Measurements from ENCODE around the gene MTUS2. TPM values are rescaled to one million over a fixed set of nuclear protein-coding genes. Genes with fewer than 3 reads are reported as not detected.

Gene MTUS2
- total RNA-seq, 1 donor from 2014 or later: 6.8 TPM

GRCh38 chr13:29520671-29521070, 700.5 kb downstream of the MTUS2 start:
- Mint-ChIP-seq H3K4me3 (ENCODE audit: unreplicated experiment) (no peak overlapping the region), H3K9me3 (ENCODE audit: unreplicated experiment) (peaks cover 3% of the 10 kb centered on the region), H3K27ac (ENCODE audit: unreplicated experiment) (no peak overlapping the region), H3K27me3 (ENCODE audit: unreplicated experiment) (peaks cover 7% of the 10 kb centered on the region), H3K4me1 (ENCODE audit: low read depth, unreplicated experiment) (no peaks in the 10 kb centered on the region), H3K36me3 (ENCODE audit: unreplicated experiment) (peaks cover 6% of the 10 kb centered on the region)
- DNase-seq: no peak
- no peak for TF ChIP-seq CTCF (IDR thresholded peaks at IDR 0.05; ENCODE audit: partially characterized antibody, unreplicated experiment)

DNA sequence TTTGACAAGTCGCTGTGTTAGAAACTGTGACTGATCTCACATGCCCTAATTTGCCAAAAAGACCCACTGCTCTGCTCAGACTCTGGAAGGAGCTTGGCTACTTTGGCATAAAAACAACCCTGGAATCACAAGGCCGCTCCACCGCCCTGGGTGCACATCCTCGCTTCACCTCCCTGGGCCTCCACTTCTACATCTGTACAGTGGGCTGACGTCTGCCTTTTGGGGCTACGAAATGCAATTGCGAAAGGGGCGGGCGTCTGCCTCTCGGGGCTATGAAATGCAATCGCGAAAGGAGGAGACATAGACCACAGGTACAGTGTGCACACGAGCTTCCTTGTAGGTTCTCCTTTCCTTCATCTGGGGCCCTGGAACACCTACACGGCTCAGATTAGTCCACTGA, 701.2 kb downstream of the MTUS2 start:
- H3K4me1 Mint-ChIP-seq (ENCODE audit: low read depth, unreplicated experiment): no peaks in the 10 kb centered on the region
- no peak for TF ChIP-seq CTCF (IDR thresholded peaks at IDR 0.05; ENCODE audit: partially characterized antibody, unreplicated experiment)
- peaks cover 3% of the 10 kb centered on the region for H3K9me3 Mint-ChIP-seq (ENCODE audit: unreplicated experiment)
- H3K36me3 Mint-ChIP-seq (ENCODE audit: unreplicated experiment): peaks cover 6% of the 10 kb centered on the region
- H3K27ac Mint-ChIP-seq (ENCODE audit: unreplicated experiment): no peak overlapping the region
- H3K4me3 Mint-ChIP-seq (ENCODE audit: unreplicated experiment): no peak overlapping the region
- DNase-seq: no peak
- peaks cover 6% of the 10 kb centered on the region for H3K27me3 Mint-ChIP-seq (ENCODE audit: unreplicated experiment)

GRCh38 chr13:29522044-29522685, 702.0 kb downstream of the MTUS2 start:
- Mint-ChIP-seq H3K4me3 (ENCODE audit: unreplicated experiment) (no peak overlapping the region), H3K27me3 (ENCODE audit: unreplicated experiment) (peaks cover 3% of the 10 kb centered on the region), H3K4me1 (ENCODE audit: low read depth, unreplicated experiment) (no peaks in the 10 kb centered on the region), H3K27ac (ENCODE audit: unreplicated experiment) (no peak overlapping the region), H3K9me3 (ENCODE audit: unreplicated experiment) (peaks cover 3% of the 10 kb centered on the region), H3K36me3 (ENCODE audit: unreplicated experiment) (peaks cover 6% of the 10 kb centered on the region)
- no peak for DNase-seq
- no peak for TF ChIP-seq CTCF (IDR thresholded peaks at IDR 0.05; ENCODE audit: partially characterized antibody, unreplicated experiment)

DNA sequence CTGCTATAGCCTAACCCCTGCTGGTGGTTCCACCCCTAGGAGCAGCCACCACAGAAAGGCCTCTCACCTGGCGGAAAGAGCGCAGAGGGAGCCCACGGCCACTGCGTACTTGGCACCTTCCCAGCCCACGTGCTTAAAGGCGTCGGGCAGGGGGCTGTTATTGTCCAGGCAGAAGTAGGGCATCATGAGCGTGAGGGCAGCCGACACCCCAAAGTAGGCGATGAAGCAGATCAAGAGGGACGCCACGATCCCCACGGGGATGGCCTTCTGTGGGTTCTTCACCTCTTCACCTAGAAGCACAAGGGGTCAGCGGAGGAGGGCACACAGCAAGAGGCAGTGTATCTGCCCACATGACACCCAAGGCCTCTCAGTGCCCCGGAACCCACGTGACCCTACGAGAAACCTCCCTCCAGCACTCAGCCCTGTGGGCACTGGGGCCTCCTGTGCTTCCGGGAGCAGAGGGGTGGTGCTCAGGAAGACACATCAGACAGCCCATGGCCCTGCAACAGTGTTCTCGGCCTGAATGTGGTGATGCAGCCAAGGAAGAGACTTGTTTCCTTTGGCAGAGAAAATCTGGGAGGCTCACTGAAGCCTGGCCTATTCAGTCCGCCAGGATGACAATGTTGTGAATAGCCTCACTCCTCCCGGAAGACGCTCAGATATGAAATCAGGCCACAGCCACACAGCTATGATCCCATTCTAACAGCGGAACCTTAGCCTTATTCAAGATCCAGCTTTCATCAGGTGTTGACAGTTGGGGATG, 703.2 kb downstream of the MTUS2 start:
- Mint-ChIP-seq H3K9me3 (ENCODE audit: unreplicated experiment) (peaks cover 2% of the 10 kb centered on the region), H3K36me3 (ENCODE audit: unreplicated experiment) (peaks cover 6% of the 10 kb centered on the region), H3K27me3 (ENCODE audit: unreplicated experiment) (peaks cover 3% of the 10 kb centered on the region), H3K4me1 (ENCODE audit: low read depth, unreplicated experiment) (peaks cover 4% of the 10 kb centered on the region), H3K4me3 (ENCODE audit: unreplicated experiment) (no peak overlapping the region), H3K27ac (ENCODE audit: unreplicated experiment) (no peak overlapping the region)
- no peak for TF ChIP-seq CTCF (IDR thresholded peaks at IDR 0.05; ENCODE audit: partially characterized antibody, unreplicated experiment)
- no peak for DNase-seq

DNA sequence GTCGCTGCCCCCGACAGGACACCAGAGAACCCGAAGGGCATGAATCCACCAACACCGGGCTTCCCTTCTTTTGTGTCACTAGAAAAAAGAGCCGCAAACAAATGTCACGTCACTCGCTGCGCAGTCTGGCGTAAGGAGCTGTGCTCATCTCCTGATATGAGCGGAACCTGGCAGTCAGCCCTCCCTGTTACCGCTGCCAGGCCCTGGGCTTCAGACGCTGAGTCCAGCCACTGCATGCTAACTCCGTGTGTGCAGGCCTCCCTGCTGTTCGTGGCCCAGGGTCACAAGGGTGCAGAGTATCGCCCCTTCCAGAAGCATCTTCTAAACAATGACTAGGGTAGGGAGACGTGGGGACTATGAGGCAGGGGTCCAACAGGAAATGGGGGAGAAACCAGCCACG, 704.0 kb downstream of the MTUS2 start:
- Mint-ChIP-seq H3K9me3 (ENCODE audit: unreplicated experiment) (peaks cover 2% of the 10 kb centered on the region), H3K4me3 (ENCODE audit: unreplicated experiment) (no peak overlapping the region), H3K36me3 (ENCODE audit: unreplicated experiment) (peaks cover 6% of the 10 kb centered on the region), H3K4me1 (ENCODE audit: low read depth, unreplicated experiment) (peaks cover 4% of the 10 kb centered on the region), H3K27ac (ENCODE audit: unreplicated experiment) (no peak overlapping the region), H3K27me3 (ENCODE audit: unreplicated experiment) (peaks cover 3% of the 10 kb centered on the region)
- TF ChIP-seq CTCF (IDR thresholded peaks at IDR 0.05; ENCODE audit: partially characterized antibody, unreplicated experiment): no peak
- DNase-seq: no peak

Measured in glutamatergic neuron (in vitro differentiated cells).